HG03520 (cell line): ENCODE data around the gene RNGTT.
"Not testable (repeated sequence)": the region's sequence is repeated elsewhere in the genome, so short reads cannot be mapped to it uniquely, and the experiment has no call there.

Source experiments
- ATAC-seq: cut with Tn5 transposase; IDR thresholded peaks from one replicate; pipeline ENCODE4 v1.9.1; 2021; ENCODE audit warnings: mild to moderate bottlenecking, moderate library complexity; ENCODE audit not compliant: unreplicated experiment

The RNGTT gene

DNA sequence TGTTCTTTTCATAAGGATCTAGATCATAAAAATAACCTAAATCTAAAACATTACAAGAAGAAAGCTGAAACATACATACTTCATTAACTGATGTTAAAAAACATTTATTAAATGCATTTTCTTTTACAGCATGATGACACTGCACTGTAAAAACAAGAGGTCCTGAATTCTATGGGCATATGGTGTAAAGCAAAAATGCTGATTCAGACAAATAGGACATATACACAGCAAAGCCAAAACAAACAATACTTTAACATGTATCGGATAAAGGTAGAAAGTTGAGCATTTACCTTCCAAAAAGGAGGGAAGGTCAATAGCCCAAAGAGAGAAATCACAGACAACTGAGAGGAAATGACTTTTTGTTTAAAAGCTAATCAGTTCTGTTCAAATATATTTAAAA lies 221.5 kb downstream of the RNGTT start:
- ATAC-seq: no peak

DNA sequence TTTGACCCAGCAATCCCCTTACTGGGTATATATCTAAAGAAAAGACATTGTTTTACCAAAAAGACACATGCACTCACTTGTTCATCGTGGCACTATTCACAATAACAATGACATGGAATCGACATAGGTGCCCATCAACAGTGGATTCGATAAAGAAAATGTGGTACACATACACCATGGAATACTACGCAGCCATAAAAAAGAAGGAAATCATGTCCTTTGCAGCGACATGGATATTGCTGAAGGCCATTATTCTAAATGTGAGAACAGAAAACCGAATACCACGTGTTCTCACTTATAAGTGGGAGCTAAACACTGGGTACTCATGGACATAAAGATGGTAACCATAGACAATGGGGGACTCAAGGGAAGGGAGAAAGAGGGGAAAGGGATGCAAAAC lies 222.3 kb downstream of the RNGTT start:
- no peak for ATAC-seq

DNA sequence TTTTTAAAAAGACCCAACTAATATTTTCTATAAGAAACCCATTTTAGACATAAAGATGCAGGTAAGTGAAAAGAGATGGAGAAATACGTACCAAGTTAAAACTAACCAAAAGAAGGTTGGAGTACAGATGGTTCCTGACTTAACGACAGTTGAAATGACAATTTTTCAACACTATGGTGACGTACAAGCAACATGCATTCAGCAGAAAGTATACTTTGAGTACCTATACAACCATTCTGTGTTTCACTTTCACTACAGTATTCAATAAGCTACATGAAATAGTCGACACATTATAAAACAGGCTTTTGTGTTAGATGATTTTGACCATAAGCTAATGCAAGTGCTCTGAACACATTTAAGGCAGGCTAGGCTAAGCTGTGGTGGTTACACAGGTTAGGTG lies 228.9 kb downstream of the RNGTT start:
- ATAC-seq: no peak

DNA sequence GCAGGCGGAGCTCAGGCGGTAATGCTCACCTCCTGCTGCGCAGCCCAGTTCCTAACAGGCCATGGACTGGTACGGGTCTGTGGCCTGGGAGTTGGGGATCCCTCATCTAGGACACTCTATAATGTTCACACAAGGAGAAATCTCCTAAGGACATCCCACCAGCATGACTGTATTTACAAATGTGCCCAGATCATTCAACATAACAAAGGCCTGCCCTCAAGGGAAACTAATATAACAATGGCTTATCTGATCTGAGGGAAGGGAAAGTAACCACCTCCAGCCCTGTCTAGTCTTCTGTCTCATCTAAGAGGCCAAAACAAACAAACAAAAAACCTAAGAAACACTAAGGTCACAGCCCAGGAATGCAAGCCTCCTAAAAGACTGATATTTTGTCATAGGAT lies 232.8 kb downstream of the RNGTT start:
- ATAC-seq: no peak

DNA sequence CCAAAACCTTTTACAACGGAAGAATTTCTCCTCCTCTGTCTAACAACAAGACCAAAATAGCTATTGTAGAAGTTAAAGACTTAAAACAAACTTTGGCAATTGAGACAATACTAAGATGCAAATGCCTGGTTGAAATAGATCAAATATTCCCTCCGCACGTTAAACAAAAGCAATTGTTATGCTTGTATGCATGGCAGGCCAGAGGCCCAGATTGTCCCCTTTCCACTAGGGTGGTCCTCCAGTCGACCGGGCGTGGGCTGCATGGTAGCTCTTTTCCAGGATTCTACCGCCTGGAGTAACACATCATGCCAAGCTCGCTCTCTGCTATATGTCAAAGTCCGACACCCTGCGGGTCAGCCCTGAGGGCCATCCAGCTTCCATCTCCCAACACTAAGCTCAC lies 234.7 kb downstream of the RNGTT start:
- ATAC-seq: no peak

DNA sequence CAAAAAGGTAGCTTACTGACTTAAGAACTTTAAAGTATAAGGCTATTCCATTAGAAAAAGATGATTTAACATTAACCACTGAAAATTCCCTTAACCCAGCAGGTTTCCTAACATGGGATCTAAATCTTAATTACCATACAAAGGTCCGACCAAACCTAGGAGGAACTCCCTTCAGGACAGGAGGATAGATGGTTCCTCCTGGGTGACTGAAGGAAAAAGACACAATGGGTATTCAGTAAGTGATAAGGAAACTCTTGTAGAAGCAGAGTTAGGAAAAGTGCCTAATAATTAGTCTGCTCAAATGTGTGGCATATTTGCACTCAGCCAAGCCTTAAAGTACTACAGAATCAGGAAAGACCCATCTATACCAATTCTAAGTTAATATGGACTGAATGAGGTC lies 237.0 kb downstream of the RNGTT start:
- ATAC-seq: not testable (repeated sequence)

DNA sequence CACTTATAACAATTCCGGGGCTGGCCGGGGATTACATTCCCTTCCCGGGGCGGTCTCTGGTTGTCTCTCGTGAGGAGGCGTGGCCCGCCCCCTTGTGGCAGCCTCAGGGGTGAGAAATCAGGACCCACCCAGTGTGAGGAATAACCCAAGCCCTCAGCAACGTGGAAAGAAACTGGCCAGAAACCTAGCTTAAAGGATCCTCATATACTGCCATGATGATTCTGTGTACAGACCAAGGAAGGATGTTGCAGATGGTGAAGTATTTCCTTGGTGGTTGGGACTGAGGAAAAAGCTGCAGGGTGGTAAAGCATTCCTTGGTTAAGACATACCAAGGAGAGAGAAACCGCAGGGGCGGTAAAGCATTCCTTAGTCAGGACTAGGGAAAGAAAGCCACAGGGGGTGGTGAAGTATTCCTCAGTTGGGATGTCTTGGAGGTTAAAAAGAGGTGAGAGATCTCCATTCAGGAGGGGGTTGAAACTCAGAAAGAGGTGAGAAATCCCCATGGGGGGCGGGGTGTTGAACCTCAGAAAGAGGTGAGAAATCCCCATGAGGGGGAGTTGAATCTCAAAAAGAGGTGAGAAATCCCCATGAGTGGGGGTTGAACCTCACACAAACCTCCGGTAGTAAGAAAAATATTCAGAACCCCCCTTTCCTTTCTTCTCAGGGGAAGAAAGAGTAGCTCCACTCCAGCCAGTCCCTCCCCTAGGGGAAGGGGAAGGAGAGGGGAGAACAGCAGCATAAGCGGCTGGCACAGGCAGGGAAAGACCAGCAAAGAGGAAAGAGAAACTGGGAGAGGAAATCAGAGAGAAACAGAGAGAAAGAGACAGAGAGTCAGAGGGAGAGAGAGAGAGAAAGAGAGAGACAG lies 238.1 kb downstream of the RNGTT start:
- no peak for ATAC-seq

DNA sequence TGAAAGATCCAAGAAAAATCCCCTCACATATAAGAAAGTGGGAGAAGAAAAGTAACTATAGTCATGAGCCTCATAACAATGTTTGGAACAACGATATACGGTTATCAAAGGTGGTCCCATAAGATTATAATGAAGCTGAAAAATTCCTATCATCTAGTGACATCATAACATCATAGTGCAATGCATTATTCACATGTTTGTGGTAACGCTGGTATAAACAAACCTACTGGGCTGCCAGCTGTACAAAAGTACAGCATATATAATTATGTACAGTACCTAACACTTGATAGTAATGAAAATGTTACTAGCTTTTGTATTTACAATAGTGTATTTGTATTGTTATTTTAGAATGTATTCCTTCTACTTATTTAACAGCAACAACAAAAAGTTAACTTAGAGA lies 240.7 kb downstream of the RNGTT start:
- ATAC-seq: no peak

DNA sequence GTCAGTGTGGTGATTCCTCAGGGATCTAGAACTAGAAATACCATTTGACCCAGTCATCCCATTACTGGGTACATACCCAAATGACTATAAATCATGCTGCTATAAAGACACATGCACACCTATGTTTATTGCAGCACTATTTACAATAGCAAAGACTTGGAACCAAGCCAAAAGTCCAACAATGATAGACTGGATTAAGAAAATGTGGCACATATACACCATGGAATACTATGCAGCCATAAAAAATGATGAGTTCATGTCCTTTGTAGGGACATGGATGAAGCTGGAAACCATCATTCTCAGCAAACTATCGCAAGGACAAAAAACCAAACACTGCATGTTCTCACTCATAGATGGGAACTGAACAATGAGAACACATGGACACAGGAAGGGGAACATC lies 247.0 kb downstream of the RNGTT start:
- not testable (repeated sequence) for ATAC-seq

DNA sequence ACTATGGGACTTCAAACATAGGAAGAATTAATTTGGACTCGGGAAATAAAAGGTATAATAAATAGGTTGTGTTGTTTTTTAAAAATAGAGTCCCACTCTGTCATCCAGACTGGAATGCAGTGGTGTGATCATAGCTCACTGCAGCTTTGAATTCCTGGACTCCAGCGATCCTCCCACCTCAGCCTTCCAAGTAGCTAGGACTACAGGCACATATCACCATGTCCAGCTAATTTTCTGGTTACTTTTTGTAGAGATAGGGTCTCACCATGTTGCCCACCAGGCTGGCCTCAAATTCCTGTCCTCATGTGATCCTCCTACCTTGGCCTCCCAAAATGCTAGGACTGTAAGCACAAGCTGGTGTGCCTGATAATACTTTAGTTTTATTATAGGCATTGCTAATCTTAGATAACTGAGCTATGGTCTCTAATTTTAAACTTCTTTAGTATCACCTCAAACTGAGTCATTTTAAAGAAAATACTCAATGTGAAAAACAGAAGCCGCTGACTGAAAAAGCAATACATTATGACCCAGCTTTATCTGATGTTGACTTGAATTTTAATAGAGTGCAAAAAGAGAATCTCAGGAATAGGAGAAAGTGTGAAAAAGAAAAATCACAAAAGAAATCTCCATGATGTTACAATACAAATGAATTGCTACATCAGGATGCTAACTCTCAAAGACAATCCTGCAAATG lies 251.0 kb downstream of the RNGTT start:
- ATAC-seq: no peak

DNA sequence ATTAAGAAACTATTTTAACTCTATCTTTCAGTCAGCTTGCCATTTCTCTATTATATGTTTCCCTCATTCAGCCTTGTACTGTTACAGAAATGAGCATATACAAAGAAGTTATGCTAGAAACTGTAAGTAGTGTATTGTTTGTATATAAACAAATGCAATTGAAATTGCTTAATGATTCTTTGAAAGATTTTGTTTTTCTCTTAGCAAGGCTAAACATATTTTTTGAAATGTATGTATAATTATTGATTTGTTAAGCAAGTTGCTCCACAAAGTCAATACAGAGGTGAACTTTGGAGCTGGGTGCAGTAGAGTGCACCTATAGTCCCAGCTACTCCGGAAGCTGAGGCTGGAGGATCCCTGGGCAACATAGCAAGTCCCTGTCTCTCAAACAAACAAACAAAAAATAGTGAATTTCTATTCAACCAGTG lies 253.6 kb downstream of the RNGTT start:
- ATAC-seq: no peak

DNA sequence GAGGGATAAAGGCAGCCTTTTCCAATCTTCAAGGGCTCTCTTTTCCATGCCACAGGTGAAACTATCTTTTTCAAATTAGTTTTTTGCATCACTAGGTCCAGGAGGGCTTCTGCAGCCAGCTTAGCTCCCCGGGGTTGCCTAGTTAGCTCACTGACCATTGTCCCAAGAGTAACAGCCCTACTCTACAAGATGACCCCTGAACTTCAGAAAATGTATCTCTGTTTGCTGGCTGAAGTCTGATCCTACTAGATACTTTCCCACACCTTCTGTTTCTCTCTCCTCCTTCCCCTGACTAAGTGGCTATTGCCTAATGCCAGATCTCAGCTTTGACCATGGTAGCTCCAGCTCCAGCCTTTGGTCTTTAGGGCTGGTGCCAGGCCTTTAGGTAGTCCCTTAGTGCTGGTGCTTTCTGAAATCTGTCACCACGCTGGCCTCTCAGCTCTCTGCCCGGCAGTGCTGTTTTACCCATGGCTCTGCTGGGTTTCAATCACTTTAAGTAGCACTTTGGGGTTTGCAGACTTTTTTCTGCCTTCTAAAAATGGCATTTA lies 255.1 kb downstream of the RNGTT start:
- ATAC-seq: no peak

DNA sequence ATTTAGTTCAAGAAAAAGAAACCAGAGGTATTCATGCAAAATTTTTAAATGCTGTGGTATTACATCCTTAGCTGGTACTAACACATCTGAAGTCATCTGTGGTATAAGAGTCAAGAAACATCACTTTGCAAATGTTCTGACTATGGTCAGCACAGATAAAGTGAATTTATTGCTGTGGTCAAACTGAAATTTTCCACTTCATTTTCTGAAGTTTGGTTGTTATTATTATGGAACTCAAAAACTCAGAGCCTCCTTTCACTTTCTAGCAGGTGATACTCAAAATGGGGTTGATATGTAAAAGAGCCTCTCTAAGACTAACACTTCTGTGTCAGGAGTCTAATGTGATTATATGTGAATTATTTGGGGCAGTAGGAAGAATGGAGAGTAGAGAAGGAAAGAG lies 257.8 kb downstream of the RNGTT start:
- peak; percentile 75 for ATAC-seq

DNA sequence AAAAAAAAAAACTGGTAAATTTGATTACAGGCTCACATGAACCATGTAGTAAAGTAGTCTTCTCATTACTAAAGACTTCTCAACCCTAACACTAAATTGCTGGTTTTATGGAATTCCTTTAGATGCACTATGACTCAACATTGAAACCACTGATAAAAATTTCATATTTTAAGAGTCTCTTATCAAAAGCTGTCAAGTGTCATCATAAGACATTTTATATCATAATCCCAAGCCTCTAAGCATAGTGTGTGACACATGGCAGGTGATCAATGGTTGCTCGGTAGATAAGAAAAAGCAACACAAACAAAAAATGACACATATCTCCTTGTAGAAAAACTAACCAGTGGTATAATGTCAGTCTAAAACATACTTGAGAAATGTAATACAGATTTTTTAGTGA lies 258.4 kb downstream of the RNGTT start:
- no peak for ATAC-seq

DNA sequence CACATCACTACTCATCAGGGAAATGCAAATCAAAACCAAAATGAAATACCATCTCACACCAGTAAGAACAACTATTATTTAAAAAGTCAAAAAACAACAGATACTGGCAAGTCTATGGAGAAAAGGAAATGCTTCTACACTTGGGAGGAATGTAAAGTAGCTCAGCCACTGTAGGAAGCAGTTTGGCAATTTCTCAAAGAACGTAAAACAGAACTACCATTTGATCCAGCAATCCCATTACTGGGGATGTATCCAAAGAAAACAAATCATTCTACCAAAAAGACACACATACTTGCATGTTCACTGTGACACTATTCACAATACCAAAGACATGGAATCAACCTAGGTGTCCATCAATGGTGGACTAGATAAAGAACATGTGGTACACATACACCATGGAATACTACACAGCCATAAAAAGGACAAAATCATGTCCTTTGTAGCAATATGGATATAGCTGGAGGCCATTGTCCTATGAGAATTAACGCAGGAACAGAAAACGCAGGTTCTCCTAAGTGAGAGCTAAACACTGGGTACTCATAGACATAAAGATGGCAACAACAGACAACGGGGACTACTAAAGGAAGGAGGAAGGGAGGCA lies 260.4 kb downstream of the RNGTT start:
- no peak for ATAC-seq

DNA sequence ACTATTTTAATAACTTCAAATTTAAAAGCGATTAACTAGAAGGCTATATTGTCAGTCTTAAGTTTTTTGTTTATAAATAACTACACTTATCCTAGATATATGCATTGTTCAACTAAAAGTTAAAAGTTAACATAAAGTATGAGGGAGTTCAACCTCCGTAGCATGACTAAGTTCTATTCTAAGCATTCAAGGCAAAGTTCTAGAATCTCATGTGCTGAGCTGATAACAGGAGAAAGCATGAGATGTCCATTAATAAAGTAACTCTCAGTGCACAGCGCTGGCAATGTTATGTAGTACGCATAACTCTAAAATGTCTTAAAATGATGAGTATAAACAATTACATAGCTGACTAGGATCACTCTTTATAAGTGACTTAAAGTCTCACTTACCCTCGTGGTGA lies 264.8 kb downstream of the RNGTT start:
- ATAC-seq: no peak

DNA sequence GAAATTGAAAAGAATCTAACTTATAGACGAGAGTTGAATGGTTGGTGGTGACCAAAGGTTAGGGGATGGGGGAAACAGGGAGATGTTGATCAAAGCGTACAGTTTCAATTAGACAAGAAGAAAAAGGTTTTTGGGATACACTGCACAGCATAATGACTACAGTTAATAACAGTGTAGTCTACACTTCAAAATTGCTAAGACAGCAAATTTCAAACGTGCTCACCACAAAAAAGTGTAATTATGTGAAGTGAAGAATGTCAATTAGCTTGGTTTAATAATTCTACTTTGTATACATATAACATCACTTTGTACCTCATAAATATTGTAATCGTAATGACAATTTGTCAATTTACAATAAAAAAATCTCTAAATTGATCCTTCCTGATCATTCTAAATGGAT lies 267.5 kb downstream of the RNGTT start:
- no peak for ATAC-seq

DNA sequence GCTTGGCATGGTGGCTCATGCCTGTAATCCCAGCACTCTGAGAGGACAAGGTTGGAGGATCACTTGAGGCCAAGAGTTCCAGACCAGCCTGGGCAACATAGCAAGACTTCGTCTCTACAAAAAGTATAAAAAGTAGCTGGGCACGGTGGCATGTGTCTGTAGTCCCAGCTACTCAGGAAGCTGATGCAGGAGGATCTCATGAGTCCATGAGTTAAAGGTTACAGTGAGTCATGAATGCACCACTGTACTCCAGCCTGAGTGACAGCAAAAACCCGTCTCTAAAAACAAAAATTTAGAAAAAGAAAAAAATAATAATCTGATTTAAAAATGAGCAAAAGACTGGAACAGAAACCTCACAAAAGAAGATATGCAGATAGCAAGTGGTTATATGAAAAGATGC lies 279.7 kb downstream of the RNGTT start:
- ATAC-seq: no peak

DNA sequence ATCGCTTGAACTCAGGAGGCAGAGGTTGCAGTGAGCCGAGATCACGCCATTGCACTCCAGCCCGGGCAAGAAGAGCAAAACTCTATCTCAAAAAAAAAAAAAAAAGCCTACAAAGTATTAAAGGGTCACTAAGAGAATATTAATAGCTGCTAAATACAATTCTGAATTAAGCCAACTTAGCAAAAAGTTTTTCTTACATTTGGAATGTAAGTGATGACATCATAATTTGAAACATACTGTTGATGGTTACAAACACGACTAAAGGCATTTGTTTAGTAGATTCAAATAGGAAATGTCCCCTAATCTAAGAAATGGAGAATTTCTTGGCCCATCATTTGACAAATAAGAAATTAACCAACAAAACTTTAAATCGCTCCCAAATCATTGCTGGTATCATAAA lies 282.8 kb downstream of the RNGTT start:
- ATAC-seq: no peak

DNA sequence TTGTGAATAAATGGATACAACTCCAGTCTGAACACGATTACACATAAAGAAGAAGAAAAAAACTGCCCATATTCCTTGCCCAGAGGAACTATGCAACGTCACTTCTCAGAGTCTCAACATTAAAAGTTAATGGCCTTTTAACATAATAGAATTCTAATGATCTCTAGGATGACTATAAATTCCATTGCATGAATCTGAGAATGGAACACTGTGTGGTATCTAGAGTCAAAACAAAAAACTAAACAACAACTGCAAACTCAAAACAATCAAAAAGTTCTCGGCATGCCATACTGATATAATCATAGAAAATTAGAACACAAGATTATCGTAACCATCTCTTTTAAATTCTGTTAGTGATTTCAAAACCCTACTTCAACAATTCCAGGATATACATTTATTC lies 283.6 kb downstream of the RNGTT start:
- no peak for ATAC-seq

DNA sequence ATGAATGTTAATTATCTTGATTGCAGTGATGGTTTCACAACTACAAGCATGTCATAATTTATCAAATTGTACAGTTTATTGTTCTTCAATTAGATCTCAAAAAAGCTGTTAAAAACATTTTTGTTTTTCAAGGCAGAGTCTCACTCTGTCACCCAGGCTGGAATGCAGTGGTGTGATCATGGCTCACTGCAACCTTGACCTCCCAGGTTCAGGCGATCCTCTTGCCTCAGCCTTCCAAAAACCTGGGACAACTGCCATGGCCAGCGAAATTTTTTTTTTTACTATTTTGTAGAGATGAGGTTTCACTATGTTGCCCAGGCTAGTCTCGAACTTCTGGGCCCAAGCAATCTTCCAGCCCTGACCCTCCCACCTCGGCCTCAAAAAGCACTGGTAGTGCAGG lies 286.1 kb downstream of the RNGTT start:
- no peak for ATAC-seq

DNA sequence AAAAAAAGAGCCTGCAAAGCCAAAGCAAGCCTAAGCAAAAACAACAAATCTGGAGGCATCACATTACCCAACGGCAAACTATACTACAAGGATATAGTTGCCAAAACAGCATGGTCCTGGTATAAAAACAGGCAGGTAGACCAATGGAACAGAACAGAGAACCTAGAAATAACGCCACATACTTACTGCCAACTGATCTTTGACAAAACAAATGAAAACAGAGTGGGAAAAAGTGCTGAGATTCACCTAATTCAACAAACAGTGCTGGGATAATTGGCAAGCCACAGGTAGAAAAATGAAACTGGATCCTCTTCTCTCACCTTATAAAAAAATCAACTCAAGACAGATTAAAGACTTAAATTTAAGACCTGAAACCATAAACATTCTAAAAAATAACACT lies 291.8 kb downstream of the RNGTT start:
- no peak for ATAC-seq
